ENCODE measurements around the gene BCAR3.

Gene BCAR3

GRCh38 chr1:93607814-93608186, 73.8 kb downstream of the BCAR3 start:
- peaks cover 48% of the 10 kb centered on the region for H3K36me3 ChIP-seq (ENCODE audit: low read depth)
- TF ChIP-seq CTCF (IDR thresholded peaks at IDR 0.05; ENCODE audit: poor library complexity, severe bottlenecking) = no peak
- H3K4me1 ChIP-seq (ENCODE audit: insufficient read depth, poor library complexity, severe bottlenecking) = peaks cover 57% of the 10 kb centered on the region
- no peaks in the 10 kb centered on the region for H3K9me3 ChIP-seq (ENCODE audit: severe bottlenecking)
- H3K4me3 ChIP-seq (ENCODE audit: severe bottlenecking) = no peak overlapping the region
- H3K27ac ChIP-seq (ENCODE audit: poor library complexity, severe bottlenecking) = peak overlapping the region; percentile 66
- DNase-seq (ENCODE audit: low spot score) = no peak
- ATAC-seq (ENCODE audit: low read depth) = peak; percentile 20; the same call in 2 of the 3 replicates
- no peaks in the 10 kb centered on the region for H3K27me3 ChIP-seq (ENCODE audit: insufficient read depth, poor library complexity, severe bottlenecking)

GRCh38 chr1:93605812-93606512, 75.7 kb downstream of the BCAR3 start:
- no peak for TF ChIP-seq CTCF (IDR thresholded peaks at IDR 0.05; ENCODE audit: poor library complexity, severe bottlenecking)
- no peaks in the 10 kb centered on the region for H3K27me3 ChIP-seq (ENCODE audit: insufficient read depth, poor library complexity, severe bottlenecking)
- peaks cover 62% of the 10 kb centered on the region for H3K4me1 ChIP-seq (ENCODE audit: insufficient read depth, poor library complexity, severe bottlenecking)
- DNase-seq (ENCODE audit: low spot score) (no peak), ATAC-seq (ENCODE audit: low read depth) (peak; percentile 82)
- H3K36me3 ChIP-seq (ENCODE audit: low read depth) = peaks cover 48% of the 10 kb centered on the region
- H3K4me3 ChIP-seq (ENCODE audit: severe bottlenecking) = no peak overlapping the region
- H3K9me3 ChIP-seq (ENCODE audit: severe bottlenecking) = no peaks in the 10 kb centered on the region
- peak overlapping the region; percentile 66 for H3K27ac ChIP-seq (ENCODE audit: poor library complexity, severe bottlenecking)

GRCh38 chr1:93605026-93605568, 76.5 kb downstream of the BCAR3 start:
- DNase-seq (ENCODE audit: low spot score) = no peak
- H3K4me1 ChIP-seq (ENCODE audit: insufficient read depth, poor library complexity, severe bottlenecking) = peaks cover 67% of the 10 kb centered on the region

DNA sequence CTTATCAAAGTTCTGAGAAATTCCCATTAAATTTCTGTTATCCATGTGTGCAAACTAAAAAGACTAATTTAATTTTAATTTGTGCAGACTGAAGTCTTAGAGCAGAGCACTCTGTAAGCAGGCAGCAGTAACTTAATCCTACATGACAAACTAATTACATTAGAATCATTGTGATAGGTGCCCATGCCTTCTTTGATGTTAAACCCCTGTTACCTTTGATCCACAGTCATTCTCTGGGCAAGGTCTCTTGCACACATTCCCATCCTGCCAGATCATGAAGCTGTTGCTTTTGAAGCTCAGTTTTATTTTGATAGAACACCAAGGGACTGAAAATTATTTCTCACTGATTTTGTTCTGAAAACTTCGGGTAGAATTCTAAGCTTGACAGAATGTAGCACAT, 77.2 kb downstream of the BCAR3 start:
- H3K4me1 ChIP-seq (ENCODE audit: insufficient read depth, poor library complexity, severe bottlenecking) = peaks cover 66% of the 10 kb centered on the region
- no peaks in the 10 kb centered on the region for H3K27me3 ChIP-seq (ENCODE audit: insufficient read depth, poor library complexity, severe bottlenecking)
- peaks cover 42% of the 10 kb centered on the region for H3K36me3 ChIP-seq (ENCODE audit: low read depth)
- H3K27ac ChIP-seq (ENCODE audit: poor library complexity, severe bottlenecking) = no peak overlapping the region
- no peak for DNase-seq (ENCODE audit: low spot score)
- no peak overlapping the region for H3K4me3 ChIP-seq (ENCODE audit: severe bottlenecking)
- ATAC-seq (ENCODE audit: low read depth) = no peak
- H3K9me3 ChIP-seq (ENCODE audit: severe bottlenecking) = no peaks in the 10 kb centered on the region
- no peak for TF ChIP-seq CTCF (IDR thresholded peaks at IDR 0.05; ENCODE audit: poor library complexity, severe bottlenecking)

More at GRCh38 chr1:93605026-93605568, 76.5 kb downstream of the BCAR3 start:
- no peaks in the 10 kb centered on the region for H3K27me3 ChIP-seq (ENCODE audit: insufficient read depth, poor library complexity, severe bottlenecking)
- H3K27ac ChIP-seq (ENCODE audit: poor library complexity, severe bottlenecking) = peak overlapping the region; percentile 66
- no peak for TF ChIP-seq CTCF (IDR thresholded peaks at IDR 0.05; ENCODE audit: poor library complexity, severe bottlenecking)
- H3K4me3 ChIP-seq (ENCODE audit: severe bottlenecking) = no peak overlapping the region
- H3K36me3 ChIP-seq (ENCODE audit: low read depth) = peaks cover 46% of the 10 kb centered on the region
- no peaks in the 10 kb centered on the region for H3K9me3 ChIP-seq (ENCODE audit: severe bottlenecking)
- ATAC-seq (ENCODE audit: low read depth) = no peak

- DNase-seq (ENCODE audit: low spot score) (no peak), ATAC-seq (ENCODE audit: low read depth) (no peak)
- no peak for TF ChIP-seq CTCF (IDR thresholded peaks at IDR 0.05; ENCODE audit: poor library complexity, severe bottlenecking)
- H3K27ac ChIP-seq (ENCODE audit: poor library complexity, severe bottlenecking) = no peak overlapping the region
- H3K4me1 ChIP-seq (ENCODE audit: insufficient read depth, poor library complexity, severe bottlenecking) = peaks cover 66% of the 10 kb centered on the region
- no peaks in the 10 kb centered on the region for H3K27me3 ChIP-seq (ENCODE audit: insufficient read depth, poor library complexity, severe bottlenecking)
- no peaks in the 10 kb centered on the region for H3K9me3 ChIP-seq (ENCODE audit: severe bottlenecking)
- H3K4me3 ChIP-seq (ENCODE audit: severe bottlenecking) = no peak overlapping the region
- peaks cover 40% of the 10 kb centered on the region for H3K36me3 ChIP-seq (ENCODE audit: low read depth)
Measured at GRCh38 chr1:93603601-93604000, 78.0 kb downstream of the BCAR3 start.

Measured in RWPE2 (cell line).